H1 (cell line): Measurements from ENCODE around the gene PCDH20. TPM values are rescaled to one million over a fixed set of nuclear protein-coding genes. Genes with fewer than 3 reads are reported as not detected.

ENCODE experiments used
- CHD7 ChIP-seq: fragments of 300-600 bp; sonication (generic); IDR thresholded peaks from 2 replicates; pipeline ENCODE4 v1.7.1; 2012; ENCODE audit warnings: low read length, moderate library complexity, mild to moderate bottlenecking, inconsistent platforms; ENCODE audit not compliant: insufficient replicate concordance
- MAFK ChIP-seq: IDR thresholded peaks from 2 replicates; pipeline ENCODE4 v1.6.1; 2012; ENCODE audit warnings: low read depth, mild to moderate bottlenecking, improper control_type of control experiment, low read length
- polyA plus RNA-seq, 7 experiments: library from polyadenylated mRNA; depleted of rRNA in 3 of 7; stranded (reverse) in 5 of 7; unstranded in 2 of 7; fragments of >200 nt in 5 of 7; fragments of 200-250 nt in 2 of 7; gene quantifications; 1 replicate in 5 of 7; 2 replicates in 1 of 7; 4 replicates in 1 of 7; pipeline versions ENCODE4 v1.2.1 to v1.2.3, GENCODE V29; 2011 to 2013; ENCODE audit warnings: missing spikeins in 2 of 7, mixed read lengths in 2 of 7
- total RNA-seq: library from RNA; stranded (reverse); fragmentation: NEBNext Ultra II Directional; extraction: Animal tissue kit (Norgen Biotek cat#: 25700); gene quantifications from 2 replicates; pipeline ENCODE4 v1.2.1, GENCODE V29; 2021

Gene PCDH20
- total and polyA plus RNA-seq, 2 of the 8 experiments (the other 6 are each of a cell fraction or from before 2014, with no cell fraction given): 0.65 to 2.2 TPM

GRCh38 chr13:61396121-61396520 lies 19.5 kb downstream of the PCDH20 start (continued):
- TF ChIP-seq CHD7 (no peak), MAFK (no peak)
